Natural killer cell (primary cell): Measurements from ENCODE around the gene CKAP4. TPM values are rescaled to one million over a fixed set of nuclear protein-coding genes. Genes with fewer than 3 reads are reported as not detected.

Experiments
- ATAC-seq, 3 donors: fragments of 150-1000 bp in 2 of 3; fragments of 200-7000 bp in 1 of 3; cut with Tn5 transposase; 1 replicate in 1 of 3; 2 replicates in 2 of 3; pipeline ENCODE4 v1.10.0; 2021; ENCODE audit warnings: mild to moderate bottlenecking in 2 of 3, moderate library complexity in 2 of 3
- DNase-seq, 2 donors: peaks; one replicate each; pipeline versions ENCODE4 v3.0.0 to v3.0.0-alpha.2; 2013 to 2021; ENCODE audit warnings: mixed read lengths in 1 of 2
- H3K27ac ChIP-seq: one replicate; pipeline ENCODE4 v1.5.1; 2013; ENCODE audit warnings: mild to moderate bottlenecking, low read length
- H3K27me3 ChIP-seq: one replicate; pipeline ENCODE4 v1.6.1; 2013; ENCODE audit warnings: low read length; ENCODE audit not compliant: control insufficient read depth, insufficient read depth
- H3K36me3 ChIP-seq: one replicate; pipeline ENCODE4 v1.6.1; 2013; ENCODE audit warnings: low read length; ENCODE audit not compliant: control insufficient read depth, insufficient read depth
- H3K4me1 ChIP-seq: one replicate; pipeline ENCODE4 v1.6.1; 2013; ENCODE audit warnings: low read length; ENCODE audit not compliant: control insufficient read depth, insufficient read depth
- H3K4me3 ChIP-seq: one replicate; pipeline ENCODE4 v1.5.1; 2013; ENCODE audit warnings: low read length
- H3K9me3 ChIP-seq: one replicate; pipeline ENCODE4 v1.6.1; 2013; ENCODE audit warnings: low read length; ENCODE audit not compliant: control insufficient read depth, insufficient read depth
- H3K27ac Mint-ChIP-seq, 2 donors: one replicate each; pipeline ENCODE4 v1.8.0; 2022; ENCODE audit warnings: mild to moderate bottlenecking in 2 of 2, mixed read lengths in 2 of 2, moderate library complexity in 1 of 2
- H3K27me3 Mint-ChIP-seq, 2 donors: one replicate each; pipeline ENCODE4 v1.8.0; 2022; ENCODE audit warnings: low read depth in 2 of 2, mixed read lengths in 2 of 2
- H3K36me3 Mint-ChIP-seq: one replicate; pipeline ENCODE4 v1.8.0; 2022; ENCODE audit warnings: mixed read lengths
- H3K4me1 Mint-ChIP-seq, 2 donors: one replicate each; pipeline ENCODE4 v1.8.0; 2022; ENCODE audit warnings: mixed read lengths in 2 of 2
- H3K4me3 Mint-ChIP-seq: one replicate; pipeline ENCODE4 v1.8.0; 2022; ENCODE audit warnings: mild to moderate bottlenecking, moderate library complexity, mixed read lengths
- H3K9me3 Mint-ChIP-seq, 2 donors: one replicate each; pipeline ENCODE4 v1.8.0; 2022; ENCODE audit warnings: mixed read lengths in 2 of 2
- WGBS: methylation state at CpG from one replicate; pipeline ENCODE4 v1.1.7; 2013; ENCODE audit warnings: missing lambda C conversion rate; ENCODE audit not compliant: insufficient coverage; 5-methylcytosine and 5-hydroxymethylcytosine counted together
- intact Hi-C: fragments of 100-400 bp; cut with micrococcal nuclease; formaldehyde crosslinking; loops from one replicate; pipeline ENCODE4 v1.14.2; 2022
- total RNA-seq, 4 donors: library from RNA; stranded (reverse); fragments of 120-200 nt in 1 of 4; gene quantifications; one replicate each; pipeline versions ENCODE4 v1.2.3 to v1.2.4, GENCODE V29; 2013 to 2022
- TF ChIP-seq, protein P1 (sequence below): fragments of 200-600 bp; IDR thresholded peaks from one replicate; pipeline ENCODE4 v1.8.0; 2022; ENCODE audit warnings: antibody characterized with exemption

Gene CKAP4
- total RNA-seq, 3 donors from 2014 or later (not counting 1 experiment from before 2014, with no cell fraction given), result 2.0 to 19.4 (median 2.0) TPM

DNA sequence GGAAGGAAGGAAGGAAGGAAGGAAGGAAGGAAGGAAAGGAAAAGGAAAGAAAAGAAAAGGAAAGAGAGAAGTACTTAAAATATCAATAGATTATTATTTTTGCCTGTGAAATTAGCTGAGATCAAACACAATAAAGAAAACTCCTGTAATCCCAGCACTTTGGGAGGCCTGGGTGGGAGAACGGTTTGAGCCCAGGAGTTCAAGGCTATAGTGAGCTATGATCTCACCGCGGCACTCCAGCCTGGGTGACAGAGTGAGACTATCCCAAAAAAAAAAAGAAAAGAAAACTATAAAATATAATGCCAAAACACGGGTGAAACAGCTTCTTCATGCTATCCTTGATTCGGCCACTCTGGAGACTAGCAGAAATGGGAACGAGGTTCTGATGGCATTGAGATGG is 26.2 kb upstream of the CKAP4 start:
- H3K4me3 Mint-ChIP-seq, result no peak overlapping the region
- H3K27me3 Mint-ChIP-seq, result peaks cover 6% of the 10 kb centered on the region in 2 donors
- no peaks in the 10 kb centered on the region for H3K9me3 ChIP-seq
- H3K4me1 ChIP-seq, result no peaks in the 10 kb centered on the region
- ATAC-seq (no peak), DNase-seq (no peak)
- H3K9me3 Mint-ChIP-seq, result no peaks in the 10 kb centered on the region
- intact Hi-C loops, result no loop called here
- TF ChIP-seq, protein P1, sequence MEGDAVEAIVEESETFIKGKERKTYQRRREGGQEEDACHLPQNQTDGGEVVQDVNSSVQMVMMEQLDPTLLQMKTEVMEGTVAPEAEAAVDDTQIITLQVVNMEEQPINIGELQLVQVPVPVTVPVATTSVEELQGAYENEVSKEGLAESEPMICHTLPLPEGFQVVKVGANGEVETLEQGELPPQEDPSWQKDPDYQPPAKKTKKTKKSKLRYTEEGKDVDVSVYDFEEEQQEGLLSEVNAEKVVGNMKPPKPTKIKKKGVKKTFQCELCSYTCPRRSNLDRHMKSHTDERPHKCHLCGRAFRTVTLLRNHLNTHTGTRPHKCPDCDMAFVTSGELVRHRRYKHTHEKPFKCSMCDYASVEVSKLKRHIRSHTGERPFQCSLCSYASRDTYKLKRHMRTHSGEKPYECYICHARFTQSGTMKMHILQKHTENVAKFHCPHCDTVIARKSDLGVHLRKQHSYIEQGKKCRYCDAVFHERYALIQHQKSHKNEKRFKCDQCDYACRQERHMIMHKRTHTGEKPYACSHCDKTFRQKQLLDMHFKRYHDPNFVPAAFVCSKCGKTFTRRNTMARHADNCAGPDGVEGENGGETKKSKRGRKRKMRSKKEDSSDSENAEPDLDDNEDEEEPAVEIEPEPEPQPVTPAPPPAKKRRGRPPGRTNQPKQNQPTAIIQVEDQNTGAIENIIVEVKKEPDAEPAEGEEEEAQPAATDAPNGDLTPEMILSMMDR, result no peak
- no peaks in the 10 kb centered on the region for H3K4me1 Mint-ChIP-seq
- no peaks in the 10 kb centered on the region for H3K27me3 ChIP-seq
- H3K27ac Mint-ChIP-seq, result no peak overlapping the region
- no peak overlapping the region for H3K27ac ChIP-seq
- H3K4me3 ChIP-seq, result no peak overlapping the region
- H3K36me3 Mint-ChIP-seq, result no peaks in the 10 kb centered on the region
- no peaks in the 10 kb centered on the region for H3K36me3 ChIP-seq
- 97% methylated on average over 3 of the region's 6 CpGs for WGBS

DNA sequence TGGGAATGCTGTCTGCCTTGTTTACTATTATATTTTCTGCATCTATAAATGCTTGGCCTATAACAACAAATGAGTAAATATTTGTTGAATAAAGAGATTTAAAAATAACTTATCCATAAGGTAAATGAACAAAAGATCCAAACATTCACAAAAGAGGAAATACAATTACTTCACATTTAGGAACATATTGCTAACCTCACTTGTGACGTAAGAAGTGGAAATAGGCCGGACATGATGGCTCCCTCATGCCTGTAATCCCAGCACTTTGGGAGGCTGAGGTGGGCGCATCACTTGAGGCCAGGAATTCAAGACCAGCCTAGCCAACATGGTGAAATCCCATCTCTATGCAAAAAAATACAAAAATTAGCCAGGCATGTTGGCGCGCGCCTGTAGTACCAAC is 25.7 kb upstream of the CKAP4 start:
- intact Hi-C loops, result no loop called here
- H3K4me3 Mint-ChIP-seq, result no peak overlapping the region
- no peak for ATAC-seq

DNA sequence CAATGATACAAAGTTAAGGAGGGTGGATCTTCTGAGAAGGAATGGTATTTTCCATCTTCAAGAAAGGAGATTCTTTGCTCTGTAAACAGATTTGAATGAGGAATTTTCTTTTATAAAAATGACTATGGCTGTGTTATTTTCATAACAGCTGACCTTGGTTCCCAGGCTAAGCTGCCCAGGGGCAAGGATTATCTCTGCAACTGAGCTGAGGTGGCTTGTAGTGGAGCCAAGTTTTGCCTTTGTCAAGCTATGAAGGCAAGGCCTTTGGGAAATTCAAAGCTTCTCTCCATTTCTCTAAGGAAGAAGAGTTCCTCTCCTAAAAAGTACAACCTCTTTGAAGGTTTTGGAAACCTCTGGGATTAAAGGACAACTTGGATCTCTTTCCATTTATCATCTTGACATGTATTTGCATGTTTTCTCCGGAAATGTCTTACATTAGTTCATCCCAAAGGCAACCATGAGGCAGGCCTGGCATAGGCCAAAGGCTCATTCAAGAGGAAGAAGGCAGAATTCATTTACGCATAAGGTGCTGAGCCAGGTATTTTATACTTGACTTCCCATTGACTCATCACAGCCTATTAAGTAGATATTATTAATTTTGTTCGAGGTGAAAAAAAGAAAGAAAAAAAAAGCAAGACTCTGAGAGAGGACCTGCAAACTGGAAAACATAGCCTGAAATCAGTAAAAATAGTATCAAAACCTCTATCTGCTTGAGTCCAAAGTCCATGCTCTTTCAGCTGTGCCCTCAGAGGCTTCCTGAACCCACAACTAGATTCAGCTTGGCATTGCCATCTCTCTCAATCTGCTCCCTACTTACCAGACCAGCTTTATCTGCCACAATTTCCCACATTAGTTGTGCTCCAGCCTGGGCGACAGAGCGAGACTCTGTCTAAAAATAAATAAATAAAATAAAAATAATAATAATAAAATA is 24.0 kb upstream of the CKAP4 start:
- Mint-ChIP-seq H3K9me3 (no peaks in the 10 kb centered on the region), H3K4me3 (no peak overlapping the region), H3K27me3 (peaks cover 6 to 10% of the 10 kb centered on the region in 2 donors), H3K4me1 (no peaks in the 10 kb centered on the region), H3K36me3 (no peaks in the 10 kb centered on the region), H3K27ac (no peak overlapping the region)
- TF ChIP-seq, protein P1, result no peak
- Histone ChIP-seq H3K36me3 (no peaks in the 10 kb centered on the region), H3K9me3 (no peaks in the 10 kb centered on the region), H3K4me3 (no peak overlapping the region), H3K27ac (no peak overlapping the region), H3K27me3 (no peaks in the 10 kb centered on the region), H3K4me1 (no peaks in the 10 kb centered on the region)
- 98% methylated on average over 2 of the region's 5 CpGs for WGBS
- DNase-seq (no peak), ATAC-seq (no peak)
- intact Hi-C loops, result no loop called here

More for the DNA sequence above, 25.7 kb upstream of the CKAP4 start:
- TF ChIP-seq, protein P1, result no peak
- no peaks in the 10 kb centered on the region for H3K36me3 ChIP-seq
- Mint-ChIP-seq H3K36me3 (no peaks in the 10 kb centered on the region), H3K27ac (no peak overlapping the region), H3K27me3 (peaks cover 6% of the 10 kb centered on the region in 2 donors), H3K4me1 (no peaks in the 10 kb centered on the region), H3K9me3 (no peaks in the 10 kb centered on the region)
- no peak for DNase-seq
- H3K9me3 ChIP-seq, result no peaks in the 10 kb centered on the region
- H3K27ac ChIP-seq, result no peak overlapping the region
- WGBS, result 84% methylated on average over 6 of the region's 6 CpGs
- H3K4me3 ChIP-seq, result no peak overlapping the region
- H3K4me1 ChIP-seq, result no peaks in the 10 kb centered on the region
- no peaks in the 10 kb centered on the region for H3K27me3 ChIP-seq
